Measurements from ENCODE around the gene HOXA1.

The HOXA1 gene

DNA sequence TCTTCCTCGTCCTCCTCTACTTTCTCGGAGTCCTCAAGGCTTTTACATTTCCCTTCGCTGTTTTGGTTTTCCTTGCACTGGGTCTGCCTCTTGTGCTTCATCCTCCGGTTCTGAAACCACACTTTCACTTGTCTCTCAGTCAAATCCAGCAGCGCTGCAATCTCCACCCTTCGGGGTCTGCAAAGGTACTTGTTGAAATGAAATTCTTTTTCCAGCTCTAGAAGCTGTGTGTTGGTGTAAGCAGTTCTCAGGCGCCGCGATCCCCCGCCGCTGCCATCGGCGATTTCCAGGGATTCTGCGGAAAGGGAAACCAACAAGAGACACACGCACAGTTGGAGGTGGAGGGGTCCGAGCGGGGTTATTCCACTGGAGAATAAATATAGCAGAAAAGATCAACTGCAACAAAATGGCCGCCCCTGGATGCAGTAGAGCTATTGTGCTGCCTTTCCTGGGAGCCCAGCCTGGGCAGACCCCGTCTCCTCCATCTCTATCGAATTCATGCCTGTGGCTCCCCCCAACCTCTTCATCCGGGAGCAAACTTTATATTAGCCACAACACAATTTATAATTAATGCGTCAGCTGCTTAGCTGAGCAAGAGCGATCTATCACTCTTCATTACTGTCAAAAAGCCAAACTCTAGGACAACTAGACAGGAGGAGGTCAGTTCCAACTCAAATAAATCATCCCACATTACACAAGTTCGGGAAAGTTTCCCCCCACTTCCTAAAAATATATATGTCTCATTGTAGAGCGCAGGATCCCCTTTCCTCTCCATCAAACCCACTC lies 5.6 kb upstream of the HOXA1 start:
- no peak overlapping the region for H3K4me3 ChIP-seq (ENCODE audit: low read depth, low read length)

DNA sequence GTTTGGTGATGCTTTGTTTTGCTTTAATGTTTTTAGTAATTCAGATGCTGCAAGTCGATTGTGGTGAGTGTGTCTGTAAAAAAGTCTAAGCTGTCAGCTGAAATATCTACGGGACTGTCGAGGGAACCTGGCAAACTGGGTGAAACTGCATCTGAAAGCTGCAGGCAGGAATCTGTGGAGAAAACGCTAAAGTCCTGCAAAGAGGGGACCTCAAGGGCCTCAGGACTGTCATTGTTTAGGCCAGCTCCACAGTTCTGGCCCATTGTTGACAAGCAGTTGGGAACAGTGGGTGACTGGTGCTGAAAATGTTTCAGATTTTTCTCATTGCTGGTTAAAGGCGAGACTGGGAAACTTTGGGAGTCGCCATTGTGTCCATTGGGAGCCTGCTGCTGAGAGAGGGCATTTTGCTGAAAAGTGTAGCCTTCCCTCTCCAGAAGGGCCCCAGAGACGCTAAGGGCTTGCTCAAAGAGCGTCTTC lies 4.9 kb upstream of the HOXA1 start:
- no peak overlapping the region for H3K4me3 ChIP-seq (ENCODE audit: low read depth, low read length)
- TF ChIP-seq, protein P1, sequence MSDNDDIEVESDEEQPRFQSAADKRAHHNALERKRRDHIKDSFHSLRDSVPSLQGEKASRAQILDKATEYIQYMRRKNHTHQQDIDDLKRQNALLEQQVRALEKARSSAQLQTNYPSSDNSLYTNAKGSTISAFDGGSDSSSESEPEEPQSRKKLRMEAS (IDR thresholded peaks at IDR 0.05; ENCODE audit: low read depth, low read length): no peak
- TF ChIP-seq POLR2A (IDR thresholded peaks at IDR 0.05; ENCODE audit: extremely low read depth, insufficient read length): no peak
- TF ChIP-seq MYC (IDR thresholded peaks at IDR 0.05; ENCODE audit: low read depth, low read length): no peak
- TF ChIP-seq, protein P2, sequence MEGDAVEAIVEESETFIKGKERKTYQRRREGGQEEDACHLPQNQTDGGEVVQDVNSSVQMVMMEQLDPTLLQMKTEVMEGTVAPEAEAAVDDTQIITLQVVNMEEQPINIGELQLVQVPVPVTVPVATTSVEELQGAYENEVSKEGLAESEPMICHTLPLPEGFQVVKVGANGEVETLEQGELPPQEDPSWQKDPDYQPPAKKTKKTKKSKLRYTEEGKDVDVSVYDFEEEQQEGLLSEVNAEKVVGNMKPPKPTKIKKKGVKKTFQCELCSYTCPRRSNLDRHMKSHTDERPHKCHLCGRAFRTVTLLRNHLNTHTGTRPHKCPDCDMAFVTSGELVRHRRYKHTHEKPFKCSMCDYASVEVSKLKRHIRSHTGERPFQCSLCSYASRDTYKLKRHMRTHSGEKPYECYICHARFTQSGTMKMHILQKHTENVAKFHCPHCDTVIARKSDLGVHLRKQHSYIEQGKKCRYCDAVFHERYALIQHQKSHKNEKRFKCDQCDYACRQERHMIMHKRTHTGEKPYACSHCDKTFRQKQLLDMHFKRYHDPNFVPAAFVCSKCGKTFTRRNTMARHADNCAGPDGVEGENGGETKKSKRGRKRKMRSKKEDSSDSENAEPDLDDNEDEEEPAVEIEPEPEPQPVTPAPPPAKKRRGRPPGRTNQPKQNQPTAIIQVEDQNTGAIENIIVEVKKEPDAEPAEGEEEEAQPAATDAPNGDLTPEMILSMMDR (IDR thresholded peaks at IDR 0.05; ENCODE audit: low read depth, low read length): no peak
- no peak for DNase-seq (ENCODE audit: low read depth)

More for the DNA sequence above, 5.6 kb upstream of the HOXA1 start:
- TF ChIP-seq POLR2A (IDR thresholded peaks at IDR 0.05; ENCODE audit: extremely low read depth, insufficient read length): no peak
- TF ChIP-seq, protein P1 (IDR thresholded peaks at IDR 0.05; ENCODE audit: low read depth, low read length): no peak
- TF ChIP-seq, protein P2 (IDR thresholded peaks at IDR 0.05; ENCODE audit: low read depth, low read length): no peak
- TF ChIP-seq MYC (IDR thresholded peaks at IDR 0.05; ENCODE audit: low read depth, low read length): no peak
- DNase-seq (ENCODE audit: low read depth): no peak

DNA sequence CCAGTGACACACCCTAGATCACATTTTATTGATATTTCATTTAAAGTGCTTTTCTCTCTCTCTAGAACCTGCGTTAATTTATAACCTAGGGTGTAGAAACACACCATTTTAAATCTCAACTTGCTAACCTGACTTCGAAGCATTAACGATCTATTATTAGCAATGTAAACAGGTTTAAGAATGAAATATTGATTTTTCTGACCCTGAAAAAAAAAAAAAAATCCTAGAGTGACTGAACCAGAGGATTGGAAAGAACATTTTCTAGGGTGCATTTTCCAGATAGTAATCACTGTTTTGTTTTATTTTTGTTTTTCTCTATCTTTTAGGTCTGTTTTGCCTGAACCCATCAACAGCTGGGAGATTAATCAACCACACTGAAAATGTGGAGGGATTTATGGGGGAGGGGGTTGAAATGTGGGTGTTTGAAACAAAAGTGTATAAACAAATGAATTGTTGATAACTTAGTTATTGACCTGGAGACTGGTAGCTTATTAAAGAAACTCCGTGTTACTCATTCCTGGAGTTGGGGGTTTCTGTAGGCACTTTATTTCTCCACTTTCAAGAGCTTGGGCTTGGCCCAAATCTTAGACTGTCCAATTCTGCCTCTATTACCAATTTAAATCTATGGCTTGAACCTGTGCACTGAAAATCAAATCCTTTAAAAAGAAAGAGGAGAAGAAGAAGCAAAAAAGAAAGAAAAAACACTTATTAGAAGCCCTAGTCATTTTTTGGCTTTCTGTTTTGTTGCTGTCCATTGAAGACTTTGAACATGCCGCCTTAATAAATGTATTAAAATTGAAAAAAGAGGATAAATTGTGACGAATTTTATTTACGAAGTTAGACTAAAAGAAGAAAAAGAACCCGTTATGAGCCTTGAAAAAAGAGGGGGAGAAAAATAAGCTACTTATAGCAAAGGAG lies 3.9 kb upstream of the HOXA1 start:
- TF ChIP-seq MYC (IDR thresholded peaks at IDR 0.05; ENCODE audit: low read depth, low read length) (no peak), POLR2A (IDR thresholded peaks at IDR 0.05; ENCODE audit: extremely low read depth, insufficient read length) (no peak)
- TF ChIP-seq, protein P1 (IDR thresholded peaks at IDR 0.05; ENCODE audit: low read depth, low read length): no peak
- TF ChIP-seq, protein P2 (IDR thresholded peaks at IDR 0.05; ENCODE audit: low read depth, low read length): no peak
- no peak overlapping the region for H3K4me3 ChIP-seq (ENCODE audit: low read depth, low read length)
- no peak for DNase-seq (ENCODE audit: low read depth)

DNA sequence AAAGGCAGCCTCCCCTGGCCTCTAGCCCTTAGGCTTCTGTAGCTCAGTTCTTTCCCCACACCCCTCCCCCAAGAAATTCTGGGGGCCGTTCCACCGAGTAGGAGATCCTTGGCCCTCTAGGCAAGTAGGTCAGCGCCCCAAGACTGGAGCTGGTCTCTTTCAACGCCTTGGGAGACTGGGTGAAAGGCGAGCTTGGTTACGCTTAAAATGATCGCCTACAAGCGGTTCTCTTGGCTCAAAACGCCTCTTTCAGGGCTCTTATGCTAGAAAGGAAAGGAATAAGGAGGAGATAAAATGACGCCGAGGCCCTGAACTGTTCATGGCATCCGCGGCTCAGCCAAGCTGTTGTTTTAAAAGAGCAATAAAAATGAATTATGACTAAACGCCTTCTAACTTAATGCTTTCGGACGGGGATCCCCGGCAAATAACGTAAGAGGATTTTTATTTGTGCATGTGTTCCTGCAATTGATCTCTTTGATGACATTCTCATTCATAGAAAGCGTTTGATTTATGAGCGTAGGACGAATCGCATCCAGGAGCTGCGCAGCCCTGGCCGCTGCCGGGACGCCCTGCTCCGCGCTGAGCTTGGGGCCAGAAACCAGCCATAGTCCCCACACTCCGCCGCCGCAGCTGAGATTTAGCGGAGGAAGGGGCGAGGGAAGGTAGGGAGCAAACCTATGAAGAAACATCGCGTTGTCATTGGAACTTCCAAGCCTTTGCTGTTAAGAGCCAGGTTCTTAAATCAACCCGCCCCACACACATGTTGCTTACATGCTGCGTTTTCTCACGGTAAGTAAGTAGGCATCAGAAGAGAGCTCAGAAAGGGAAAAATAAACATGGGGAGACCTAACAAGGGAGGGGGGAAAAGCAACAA lies 3.0 kb upstream of the HOXA1 start:
- DNase-seq (ENCODE audit: low read depth): no peak
- no peak overlapping the region for H3K4me3 ChIP-seq (ENCODE audit: low read depth, low read length)

More for the DNA sequence above, 3.0 kb upstream of the HOXA1 start:
- no peak for TF ChIP-seq MYC (IDR thresholded peaks at IDR 0.05; ENCODE audit: low read depth, low read length)
- TF ChIP-seq, protein P2 (IDR thresholded peaks at IDR 0.05; ENCODE audit: low read depth, low read length): no peak
- TF ChIP-seq, protein P1 (IDR thresholded peaks at IDR 0.05; ENCODE audit: low read depth, low read length): no peak
- TF ChIP-seq POLR2A (IDR thresholded peaks at IDR 0.05; ENCODE audit: extremely low read depth, insufficient read length): no peak
